D721Med (cell line): Measurements from ENCODE around the gene LAMA3.

Experiments
- DNase-seq: peaks from one replicate; pipeline ENCODE4 v3.0.0; 2011; ENCODE audit warnings: low spot score; ENCODE audit not compliant: insufficient read length
- FAIRE-seq: peaks from 2 replicates; lab custom pipeline; 2011; peaks lifted over from hg19 to GRCh38; lab: Jason Lieb, UNC
- CTCF ChIP-seq: IDR thresholded peaks from 2 replicates; pipeline ENCODE4 v1.5.1; 2012; ENCODE audit warnings: mild to moderate bottlenecking, control low read depth; ENCODE audit not compliant: insufficient read depth; ENCODE audit errors: missing control alignments

LAMA3 gene

GRCh38 chr18:23879126-23879525 is 189.9 kb downstream of the LAMA3 start:
- FAIRE-seq, result no peak
- no peak for DNase-seq
- no peak for TF ChIP-seq CTCF

GRCh38 chr18:23879544-23879943 is 190.3 kb downstream of the LAMA3 start:
- no peak for FAIRE-seq

GRCh38 chr18:23879966-23880565 is 190.8 kb downstream of the LAMA3 start:
- no peak for TF ChIP-seq CTCF
- DNase-seq, result no peak
- FAIRE-seq, result no peak

More at GRCh38 chr18:23879544-23879943, 190.3 kb downstream of the LAMA3 start:
- no peak for TF ChIP-seq CTCF
- DNase-seq, result no peak

GRCh38 chr18:23880931-23881617 is 191.8 kb downstream of the LAMA3 start:
- no peak for DNase-seq
- FAIRE-seq, result no peak
- no peak for TF ChIP-seq CTCF

- DNase-seq (no peak), FAIRE-seq (no peak)
- TF ChIP-seq CTCF, result no peak
Observed at GRCh38 chr18:23881778-23882177, 192.5 kb downstream of the LAMA3 start.

GRCh38 chr18:23882616-23883276 is 193.5 kb downstream of the LAMA3 start:
- no peak for FAIRE-seq
- DNase-seq, result no peak
- TF ChIP-seq CTCF, result no peak

- TF ChIP-seq CTCF, result no peak
- DNase-seq (no peak), FAIRE-seq (no peak)
Observed at GRCh38 chr18:23883277-23883790, 194.1 kb downstream of the LAMA3 start.
